Aorta (tissue), 5 donors: ENCODE measurements around the gene DEK. TPM values are rescaled to one million over a fixed set of nuclear protein-coding genes. Genes with fewer than 3 reads are reported as not detected.

Experiments used
- ATAC-seq: fragments of 200-7000 bp; cut with Tn5 transposase; one replicate; pipeline ENCODE4 v1.9.1; 2022; ENCODE audit warnings: moderate library complexity; ENCODE audit not compliant: low FRiP score
- DNase-seq, 2 donors: peaks; one replicate each; pipeline ENCODE4 v3.0.0-alpha.2; 2020
- H3K27ac ChIP-seq, 2 donors: one replicate each; pipeline ENCODE4 v1.5.1; 2013; ENCODE audit warnings: low read length in 2 of 2, mild to moderate bottlenecking in 2 of 2, moderate library complexity in 2 of 2, control low read depth in 1 of 2, inconsistent platforms in 1 of 2, low read depth in 1 of 2
- H3K27me3 ChIP-seq, 2 donors: one replicate each; pipeline ENCODE4 v1.6.1; 2013; ENCODE audit warnings: control low read depth in 1 of 2, low read length in 1 of 2, mild to moderate bottlenecking in 1 of 2, moderate library complexity in 1 of 2; ENCODE audit not compliant: insufficient read depth in 2 of 2, control insufficient read depth in 1 of 2
- H3K36me3 ChIP-seq, 2 donors: one replicate each; pipeline ENCODE4 v1.6.1; 2013; ENCODE audit warnings: control low read depth in 1 of 2, low read length in 1 of 2, mild to moderate bottlenecking in 1 of 2; ENCODE audit not compliant: insufficient read depth in 2 of 2, control insufficient read depth in 1 of 2
- H3K4me1 ChIP-seq, 2 donors: one replicate each; pipeline ENCODE4 v1.6.1; 2013; ENCODE audit warnings: low read length in 2 of 2, control low read depth in 1 of 2, mild to moderate bottlenecking in 1 of 2, moderate library complexity in 1 of 2; ENCODE audit not compliant: insufficient read depth in 2 of 2, control insufficient read depth in 1 of 2
- H3K4me3 ChIP-seq, 2 donors: one replicate each; pipeline ENCODE4 v1.5.1; 2013; ENCODE audit warnings: low read length in 2 of 2, control low read depth in 1 of 2, mild to moderate bottlenecking in 1 of 2
- H3K9me3 ChIP-seq: one replicate; pipeline ENCODE4 v1.6.1; 2013; ENCODE audit warnings: mild to moderate bottlenecking, low read length; ENCODE audit not compliant: control insufficient read depth
- WGBS, 2 donors: extraction: QIAGEN DNeasy Blood & Tissue Kit; methylation state at CpG; one replicate each; pipeline ENCODE4 v1.1.7; 2013; 5-methylcytosine and 5-hydroxymethylcytosine counted together
- intact Hi-C, 2 donors: fragments of 100-400 bp; cut with DNase I; formaldehyde crosslinking; loops; one replicate each; pipeline versions ENCODE4 v1.14.2 to v1.15.0; 2022
- polyA plus RNA-seq, 2 donors: library from polyadenylated mRNA; stranded (reverse); fragments of 200-250 nt; gene quantifications; one replicate each; pipeline ENCODE4 v1.2.3, GENCODE V29; 2013
- total RNA-seq, 2 donors: library from RNA; stranded (reverse); fragmentation: NEBNext Ultra II Directional; extraction: Animal tissue kit (Norgen Biotek cat#: 25700); gene quantifications; one replicate each; pipeline ENCODE4 v1.2.1, GENCODE V29; 2021
- donor health status: healthy with polysubstance abuse.
- donor health status: Bipolar disorder and iron deficiency.
- donor health status: DM: no; HTN: no; CAD: no.
- donor health status: DM: no; HTN: no; CAD: no.
- donor health status: DM: yes; HTN: yes; CAD: no.

Gene DEK
- total and polyA plus RNA-seq, 4 donors, result 61.7 to 83.9 (median 75.3) TPM

- Histone ChIP-seq H3K9me3 (no peaks in the 10 kb centered on the region), H3K36me3 (no peaks in the 10 kb centered on the region), H3K4me1 (no peaks in the 10 kb centered on the region), H3K27me3 (no peaks in the 10 kb centered on the region), H3K4me3 (no peak overlapping the region), H3K27ac (no peak overlapping the region)
- intact Hi-C loops, result no loop called here
- WGBS, 2 donors, result 91 to 94% methylated on average over 4 of the region's 4 CpGs
- DNase-seq, result no peak
- no peak for ATAC-seq
Observed at GRCh38 chr6:18270216-18270615, 5.9 kb upstream of the DEK start.

GRCh38 chr6:18269717-18270116, 5.4 kb upstream of the DEK start:
- Histone ChIP-seq H3K9me3 (no peaks in the 10 kb centered on the region), H3K36me3 (no peaks in the 10 kb centered on the region), H3K4me1 (no peaks in the 10 kb centered on the region), H3K4me3 (no peak overlapping the region), H3K27me3 (no peaks in the 10 kb centered on the region), H3K27ac (no peak overlapping the region)
- ATAC-seq, result no peak
- intact Hi-C loops, result no loop called here
- 62 to 70% methylated on average over 10 of the region's 10 CpGs for WGBS, 2 donors
- DNase-seq, result no peak

GRCh38 chr6:18269253-18269652, 4.9 kb upstream of the DEK start:
- Histone ChIP-seq H3K27me3 (no peaks in the 10 kb centered on the region), H3K9me3 (no peaks in the 10 kb centered on the region), H3K4me1 (no peaks in the 10 kb centered on the region), H3K36me3 (no peaks in the 10 kb centered on the region), H3K4me3 (no peak overlapping the region), H3K27ac (no peak overlapping the region)
- no peak for DNase-seq
- WGBS, 2 donors, result 50 to 62% methylated on average over 3 of the region's 3 CpGs
- ATAC-seq, result no peak
- intact Hi-C loops, result no loop called here

- H3K27ac ChIP-seq, result no peak overlapping the region
- no peak for DNase-seq
- H3K4me1 ChIP-seq, result no peaks in the 10 kb centered on the region
- H3K27me3 ChIP-seq, result no peaks in the 10 kb centered on the region
- no peaks in the 10 kb centered on the region for H3K9me3 ChIP-seq
- intact Hi-C loops, result no loop called here
- H3K4me3 ChIP-seq, result no peak overlapping the region
- WGBS, 2 donors, result 62 to 74% methylated on average over 4 of the region's 4 CpGs
- no peaks in the 10 kb centered on the region for H3K36me3 ChIP-seq
- ATAC-seq, result no peak
Observed at GRCh38 chr6:18268066-18268465, 3.7 kb upstream of the DEK start.

- Histone ChIP-seq H3K27me3 (no peaks in the 10 kb centered on the region), H3K4me1 (no peaks in the 10 kb centered on the region), H3K36me3 (no peaks in the 10 kb centered on the region), H3K9me3 (no peaks in the 10 kb centered on the region), H3K4me3 (no peak overlapping the region), H3K27ac (no peak overlapping the region)
- DNase-seq, result no peak
- ATAC-seq, result no peak
- 93 to 98% methylated on average over 11 of the region's 11 CpGs for WGBS, 2 donors
- intact Hi-C loops, result no loop called here
Observed at GRCh38 chr6:18266523-18266912, 2.2 kb upstream of the DEK start.

GRCh38 chr6:18265787-18266522, 1.6 kb upstream of the DEK start:
- 94 to 97% methylated on average over 13 to 14 of the region's 14 CpGs for WGBS, 2 donors
- no peak for ATAC-seq

GRCh38 chr6:18264923-18265377, 620 bp upstream of the DEK start:
- ATAC-seq (no peak), DNase-seq (no peak)
- H3K9me3 ChIP-seq, result no peaks in the 10 kb centered on the region
- no peaks in the 10 kb centered on the region for H3K4me1 ChIP-seq
- intact Hi-C loops, result loop anchor here in 1 of 2 donors (5.0 kb wide), 2 partner anchors 108 to 1952 kb away; partner anchors contain the start of genes KDM1B and TPMT
- peak overlapping the region in 1 of 2 donors; percentile 74 for H3K27ac ChIP-seq
- H3K27me3 ChIP-seq, result no peaks in the 10 kb centered on the region
- no peaks in the 10 kb centered on the region for H3K36me3 ChIP-seq
- H3K4me3 ChIP-seq, result peak overlapping the region; percentile 82 to 90
- WGBS, 2 donors, result 4 to 5% methylated on average over 11 of the region's 11 CpGs

More at GRCh38 chr6:18265787-18266522, 1.6 kb upstream of the DEK start:
- H3K4me3 ChIP-seq, result no peak overlapping the region
- H3K27ac ChIP-seq, result no peak overlapping the region
- H3K27me3 ChIP-seq, result no peaks in the 10 kb centered on the region
- peak in 1 of 2 donors; percentile 72 for DNase-seq
- no peaks in the 10 kb centered on the region for H3K36me3 ChIP-seq
- H3K9me3 ChIP-seq, result no peaks in the 10 kb centered on the region
- intact Hi-C loops, result no loop called here
- H3K4me1 ChIP-seq, result no peaks in the 10 kb centered on the region

- intact Hi-C loops, result loop anchor here in 1 of 2 donors (5.0 kb wide), 2 partner anchors 106 to 1954 kb away; partner anchors contain the start of genes KDM1B and TPMT
- H3K4me3 ChIP-seq, result peak overlapping the region; percentile 82 to 90
- DNase-seq, result no peak
Observed at GRCh38 chr6:18263418-18264218, 712 bp downstream of the DEK start.

More at GRCh38 chr6:18263418-18264218, 712 bp downstream of the DEK start:
- WGBS, 2 donors, result 0 to 1% methylated on average over 50 of the region's 50 CpGs
- Histone ChIP-seq H3K27me3 (no peaks in the 10 kb centered on the region), H3K9me3 (no peaks in the 10 kb centered on the region), H3K36me3 (no peaks in the 10 kb centered on the region), H3K27ac (peak overlapping the region in 1 of 2 donors; percentile 22), H3K4me1 (no peaks in the 10 kb centered on the region)
- ATAC-seq, result no peak
